NCI-H748 (cell line): ENCODE measurements around the gene ZIC4.

Experiments used
- DNase-seq: peaks from one replicate; lab custom pipeline; 2025; ENCODE audit not compliant: unreplicated experiment; lab: John Stamatoyannopoulos, UW

The ZIC4 gene

DNA sequence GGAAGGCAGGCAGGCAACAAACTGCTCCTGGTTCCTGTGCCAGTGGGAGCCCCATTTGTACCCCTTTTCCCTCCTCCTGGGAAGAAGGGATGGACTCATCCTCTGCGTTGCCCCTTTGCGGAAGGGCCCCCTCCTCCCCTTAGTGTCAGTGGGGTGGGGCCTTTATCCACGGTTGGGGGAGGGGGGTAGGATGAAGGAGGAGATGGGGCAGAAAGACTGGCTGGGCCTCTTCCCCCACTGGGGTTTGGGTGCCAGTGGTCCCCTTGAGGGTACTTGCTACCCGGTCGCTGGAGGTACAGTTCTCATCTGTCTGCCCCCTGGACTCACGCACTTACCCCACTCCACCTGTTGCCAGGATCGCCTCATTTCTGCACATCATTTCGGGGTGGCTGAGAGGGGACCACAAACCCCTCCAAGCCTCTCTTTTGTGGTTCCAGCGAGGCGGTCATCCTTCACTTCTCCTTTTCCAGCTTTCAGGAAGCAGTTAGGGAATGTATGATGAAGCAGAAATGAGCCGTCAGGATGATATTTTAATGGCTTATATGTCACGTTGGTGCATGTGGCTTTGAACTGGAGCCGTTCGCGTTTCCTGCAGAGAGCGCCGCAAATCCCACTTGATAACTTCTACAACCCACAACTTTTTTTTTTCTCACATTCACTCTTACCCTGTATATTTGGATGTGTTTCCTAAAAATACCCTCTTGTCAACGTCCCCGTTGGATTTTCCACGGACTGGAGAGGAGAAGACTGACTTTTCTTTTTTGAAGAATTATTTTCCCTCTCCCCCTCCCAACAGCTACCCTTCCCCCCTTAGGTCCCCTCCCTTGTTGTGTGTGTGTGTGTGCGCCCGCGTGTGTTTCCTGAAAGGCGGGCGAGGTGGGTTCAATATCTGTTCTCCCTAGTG, at the start of gene ZIC4:
ZIC4 (minus strand) TSS at position 516 of the 904 bp plus-strand sequence. CDS start 3,746 bp downstream, outside the sequence.
- DNase-seq = no peak

- no peak for DNase-seq
Measured at GRCh38 chr3:147449669-147450068, 43.3 kb upstream of the ZIC4 start.

- DNase-seq = no peak
Measured at GRCh38 chr3:147447224-147447623, 40.9 kb upstream of the ZIC4 start.

DNA sequence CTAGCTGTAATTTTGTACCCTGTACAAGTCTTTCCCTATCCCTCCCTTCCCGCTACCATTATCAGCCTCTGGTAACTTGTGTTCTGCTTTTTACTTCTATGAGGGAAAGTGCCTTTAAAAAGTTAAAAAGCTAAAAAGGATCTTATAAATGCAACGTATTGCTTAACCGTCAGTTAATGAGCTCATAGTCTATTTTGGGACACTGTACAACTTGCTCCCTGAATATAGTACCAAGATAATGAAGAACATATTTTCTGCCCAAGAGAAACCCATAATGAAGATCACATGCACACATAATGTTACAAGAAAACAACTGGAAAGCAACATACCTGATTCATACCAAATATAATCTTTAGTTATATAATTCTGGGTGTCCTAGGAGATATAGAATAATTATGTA, 25.4 kb upstream of the ZIC4 start:
- DNase-seq = no peak

GRCh38 chr3:147428754-147429153, 22.4 kb upstream of the ZIC4 start:
- DNase-seq = no peak

- DNase-seq = no peak
Measured at GRCh38 chr3:147428326-147428725, 22.0 kb upstream of the ZIC4 start.

DNA sequence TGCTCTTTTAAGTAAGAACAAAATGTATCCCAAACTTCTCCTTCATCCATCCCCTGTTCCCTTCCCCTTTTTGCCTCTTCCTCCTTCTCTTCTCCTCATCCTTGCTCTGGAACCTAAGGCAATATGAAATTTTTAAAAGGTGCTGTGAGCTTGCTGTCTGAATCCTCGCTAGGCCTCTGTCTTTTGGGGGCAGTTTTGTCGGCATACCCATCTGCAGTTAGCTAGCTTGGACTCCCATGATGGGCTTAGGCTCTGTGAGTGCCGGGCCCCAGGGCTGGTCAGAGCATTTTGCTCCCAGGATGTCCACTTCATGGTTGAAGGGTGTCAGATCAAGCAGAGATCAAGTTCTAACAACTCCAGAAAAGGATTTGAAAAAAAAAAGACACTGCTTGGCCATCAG, 21.4 kb upstream of the ZIC4 start:
- DNase-seq = no peak

- DNase-seq = no peak
Measured at GRCh38 chr3:147426931-147427330, 20.6 kb upstream of the ZIC4 start.

GRCh38 chr3:147425388-147425850, 19.1 kb upstream of the ZIC4 start:
- DNase-seq = no peak

DNA sequence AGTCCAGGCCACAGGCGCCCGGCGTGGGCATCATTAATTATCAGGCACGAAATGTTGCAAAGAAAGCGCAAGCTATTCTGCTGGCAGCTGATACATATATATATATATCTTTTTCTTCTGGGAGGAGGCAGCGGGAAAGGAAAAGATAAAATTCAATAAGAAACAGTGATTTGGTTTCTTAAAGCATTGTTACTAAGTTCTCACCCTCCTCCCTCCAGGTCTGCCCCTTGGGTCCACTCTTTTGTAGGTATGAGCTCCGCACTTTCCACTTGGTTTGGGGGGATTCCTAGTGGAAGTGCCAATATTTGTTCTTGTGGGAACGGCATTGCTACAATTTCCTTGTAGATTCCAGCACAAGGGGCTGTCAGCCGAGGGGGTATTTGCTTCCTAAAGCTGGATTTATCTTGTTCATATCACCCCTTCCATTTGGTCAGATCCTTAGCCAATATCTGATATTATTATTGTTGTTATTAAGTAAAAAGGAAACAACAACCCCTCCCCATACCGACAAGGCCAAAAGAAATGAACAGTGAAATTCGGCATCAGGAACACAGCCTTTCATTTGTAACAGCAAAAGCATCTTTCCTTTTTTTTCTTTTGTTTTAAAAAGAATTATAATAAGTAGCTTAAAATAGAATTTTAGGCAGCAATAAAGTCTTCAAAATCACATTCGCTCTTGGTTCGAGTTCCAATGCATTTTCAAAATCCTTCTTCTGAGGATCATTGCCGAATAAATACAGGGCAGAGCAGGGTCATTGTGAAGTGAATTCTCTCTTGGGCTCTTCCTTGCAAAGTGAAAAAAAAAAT, 18.4 kb upstream of the ZIC4 start:
- DNase-seq = no peak

- DNase-seq = no peak
Measured at GRCh38 chr3:147423798-147424580, 17.6 kb upstream of the ZIC4 start.

GRCh38 chr3:147423537-147423797, 17.1 kb upstream of the ZIC4 start:
- no peak for DNase-seq

- no peak for DNase-seq
Measured at GRCh38 chr3:147422601-147423536, 16.5 kb upstream of the ZIC4 start.

- no peak for DNase-seq
Measured at GRCh38 chr3:147422196-147422595, 15.9 kb upstream of the ZIC4 start.

DNA sequence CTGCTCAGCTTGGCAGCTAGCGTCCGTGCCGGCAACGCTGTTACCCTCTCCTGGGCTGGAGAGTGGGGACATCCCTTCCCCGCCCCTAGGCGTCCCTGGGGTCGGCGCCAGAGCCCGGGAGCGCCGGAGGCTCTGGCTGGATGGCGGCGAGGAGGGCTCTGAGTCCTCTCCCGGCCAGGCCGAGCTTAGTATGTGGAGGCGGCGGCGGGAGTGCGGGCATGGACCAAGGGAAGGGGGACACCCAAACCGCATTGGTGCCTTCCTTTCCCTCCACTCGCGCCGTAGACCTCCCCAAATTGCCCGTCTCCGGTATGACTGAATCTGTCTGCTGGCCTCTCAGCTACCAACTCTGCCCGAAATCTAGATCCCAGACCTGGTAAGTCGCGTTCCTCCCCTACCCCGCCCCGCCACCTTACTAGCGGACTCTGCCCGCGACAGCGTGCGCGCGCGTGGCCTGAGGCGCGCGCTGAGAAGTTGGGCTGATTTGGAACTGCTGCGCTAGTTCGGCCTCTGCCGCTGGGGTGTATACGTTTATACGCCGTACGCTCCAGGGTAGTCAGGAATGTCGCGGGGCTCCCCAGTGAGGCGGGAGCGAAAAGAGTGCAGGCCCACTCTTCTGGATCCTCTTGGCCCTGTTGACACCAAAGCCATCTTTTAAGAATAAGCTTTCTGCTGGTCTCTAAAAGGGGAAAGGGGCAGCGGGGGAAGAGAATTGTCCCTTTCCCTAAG, 15.0 kb upstream of the ZIC4 start:
- no peak for DNase-seq

DNA sequence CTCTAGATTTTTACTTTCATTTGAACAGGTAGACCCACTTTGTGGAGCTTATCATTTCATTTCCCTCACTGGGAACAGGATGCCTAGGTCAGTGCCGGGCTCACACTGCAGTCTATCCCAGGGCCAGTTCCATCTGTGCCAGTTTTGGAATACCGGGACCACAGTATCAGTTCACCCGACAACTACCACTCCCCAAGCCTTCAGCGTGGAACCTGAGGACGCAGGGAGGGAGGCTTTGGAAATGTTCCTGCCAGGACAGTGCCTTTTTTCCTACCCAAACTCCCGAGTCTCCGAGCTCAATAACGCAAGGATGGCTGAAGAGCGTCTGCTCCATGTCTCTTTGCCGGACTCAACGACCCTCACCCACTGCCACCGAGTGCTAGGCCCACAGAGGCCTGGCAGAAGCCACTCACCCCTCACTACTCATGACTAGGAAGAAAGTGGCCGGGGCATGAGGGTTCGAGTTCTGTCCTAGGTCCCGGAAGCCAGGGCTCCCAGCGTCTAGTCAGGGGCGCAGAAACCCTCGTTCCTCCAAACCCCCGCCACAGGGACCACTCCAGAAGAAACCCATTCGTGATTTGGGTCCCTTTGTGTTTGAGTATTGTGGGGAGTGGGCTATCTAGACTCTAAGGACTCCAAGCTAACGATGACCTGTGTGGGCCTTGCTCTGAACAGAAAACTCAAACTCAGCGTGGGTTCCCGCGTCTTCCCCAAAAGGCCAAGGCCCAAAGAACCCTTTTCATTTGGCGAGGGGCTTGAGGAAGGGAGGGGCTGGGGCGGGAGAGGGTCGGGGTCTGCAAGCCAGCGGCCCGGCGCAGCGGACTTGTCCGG, 14.2 kb upstream of the ZIC4 start:
- DNase-seq = no peak

DNA sequence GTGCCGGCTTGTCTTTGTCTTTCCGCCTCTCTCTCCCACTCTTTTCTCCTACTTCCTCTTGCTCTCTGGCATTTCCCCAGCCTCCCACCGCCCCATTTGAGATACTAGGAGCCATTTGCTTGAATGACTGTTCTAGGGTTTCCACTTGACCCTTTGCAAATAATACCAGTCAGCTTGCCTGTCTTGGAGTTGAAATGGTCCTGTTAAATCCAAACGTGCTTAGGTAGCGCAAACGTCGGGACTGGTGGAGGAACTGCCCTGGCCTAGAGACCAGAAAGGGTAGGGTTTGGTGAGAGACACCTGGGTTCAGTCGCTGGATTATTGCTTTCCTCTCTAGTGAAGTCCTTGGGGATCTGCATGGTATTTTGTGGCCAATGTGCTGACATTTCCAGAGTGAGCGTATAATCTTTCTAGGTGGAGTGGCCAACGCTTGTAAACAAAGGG, 13.5 kb upstream of the ZIC4 start:
- DNase-seq = no peak

- DNase-seq = peak; percentile 62
Measured at GRCh38 chr3:147418808-147419701, 12.7 kb upstream of the ZIC4 start.
